Spleen (tissue), 11 donors: ENCODE results near the gene PDZD2. TPM values are rescaled to one million over a fixed set of nuclear protein-coding genes. Genes with fewer than 3 reads are reported as not detected.

Experiments
- DNase-seq: peaks from one replicate; pipeline ENCODE4 v3.0.0-alpha.2; 2020
- H3K27ac ChIP-seq, 8 donors: fragments of 200-600 bp; sonication (generic) in 7 of 8; 1 replicate in 4 of 8; 2 replicates in 4 of 8; pipeline versions ENCODE4 v1.5.0 to v1.8.0; 2016 to 2021; ENCODE audit warnings: inconsistent platforms in 4 of 8, mild to moderate bottlenecking in 4 of 8, moderate library complexity in 1 of 8
- H3K27me3 ChIP-seq, 7 donors: fragments of 200-600 bp; sonication (generic) in 6 of 7; replicated peaks in 1 of 7; 1 replicate in 4 of 7; 2 replicates in 3 of 7; pipeline versions ENCODE4 v1.5.0 to v1.8.0; 2016 to 2021; ENCODE audit warnings: inconsistent platforms in 3 of 7, mild to moderate bottlenecking in 1 of 7
- H3K36me3 ChIP-seq, 6 donors: fragments of 200-600 bp; sonication (generic) in 5 of 6; 1 replicate in 4 of 6; 2 replicates in 2 of 6; pipeline versions ENCODE4 v1.5.0 to v1.8.0; 2016 to 2021; ENCODE audit warnings: inconsistent platforms in 2 of 6
- H3K4me1 ChIP-seq, 6 donors: fragments of 200-600 bp; sonication (generic) in 5 of 6; 1 replicate in 3 of 6; 2 replicates in 3 of 6; pipeline versions ENCODE4 v1.5.0 to v1.8.0; 2016 to 2021; ENCODE audit warnings: inconsistent platforms in 3 of 6
- H3K4me3 ChIP-seq, 8 donors: fragments of 200-600 bp; sonication (generic) in 7 of 8; 1 replicate in 4 of 8; 2 replicates in 4 of 8; pipeline versions ENCODE4 v1.5.0 to v1.8.0; 2016 to 2021; ENCODE audit warnings: inconsistent platforms in 4 of 8, mild to moderate bottlenecking in 4 of 8, moderate library complexity in 2 of 8
- H3K9me3 ChIP-seq, 8 donors: fragments of 200-600 bp; sonication (generic) in 7 of 8; 1 replicate in 4 of 8; 2 replicates in 4 of 8; pipeline versions ENCODE4 v1.5.0 to v1.8.0; 2016 to 2021; ENCODE audit warnings: inconsistent platforms in 4 of 8
- POLR2A ChIP-seq, 3 donors: fragments of 450-650 bp; IDR thresholded peaks; one replicate each; pipeline ENCODE4 v1.5.1; 2017; ENCODE audit warnings: antibody characterized with exemption in 3 of 3, mild to moderate bottlenecking in 1 of 3
- POLR2AphosphoS5 ChIP-seq, 3 donors: sonication (generic); formaldehyde crosslinking; IDR thresholded peaks; one replicate each; pipeline ENCODE4 v1.5.1; 2017; ENCODE audit warnings: antibody characterized with exemption in 3 of 3
- WGBS, 5 donors: extraction: QIAGEN DNeasy Blood & Tissue Kit in 3 of 5; methylation state at CpG; one replicate each; pipeline versions ENCODE4 v1.1.5 to v1.1.7; 2013 to 2018; 5-methylcytosine and 5-hydroxymethylcytosine counted together
- intact Hi-C: fragments of 100-400 bp; cut with DNase I; formaldehyde crosslinking; loops from one replicate; pipeline ENCODE4 v1.15.0; 2023; ENCODE audit warnings: low total_unique reads
- polyA plus RNA-seq, 3 donors: library from polyadenylated mRNA; stranded (reverse); fragments of 200-250 nt; gene quantifications; one replicate each; pipeline ENCODE4 v1.2.1, GENCODE V29; 2013
- total RNA-seq, 7 donors: library from RNA; depleted of rRNA in 3 of 7; stranded (reverse); fragments of >200 nt in 3 of 7; fragmentation: NEBNext Ultra II Directional in 4 of 7; extraction: Animal tissue kit (Norgen Biotek cat#: 25700) in 4 of 7; gene quantifications; one replicate each; pipeline versions ENCODE4 v1.1.0 to v1.2.1, GENCODE V29; 2016 to 2021
- TF ChIP-seq, protein P1 (sequence below), 11 experiments: fragments of 200-600 bp in 7 of 11; fragments of 450-650 bp in 4 of 11; sonication (generic) in 4 of 11; IDR thresholded peaks in 8 of 11; conservative IDR thresholded peaks in 3 of 11; 1 replicate in 7 of 11; 2 replicates in 4 of 11; pipeline versions ENCODE4 v1.4.0 to v1.8.0; 2016 to 2021; ENCODE audit warnings: antibody characterized with exemption in 11 of 11, inconsistent platforms in 4 of 11, mild to moderate bottlenecking in 1 of 11
- donor health status: healthy with polysubstance abuse.
- donor health status: DM: no; HTN: no; CAD: no; lungs with moderate emphysema.
- donor health status: DM: no; HTN: no; CAD: no.
- donor health status: Bipolar disorder and iron deficiency.
- donor health status: healthy.
- donor health status: DM: no; HTN: no; CAD: no.
- donor health status: DM: yes; HTN: yes; CAD: no.

PDZD2 gene
- total and polyA plus RNA-seq, 10 donors, result 0.09 to 4.7 (median 2.4) TPM

DNA sequence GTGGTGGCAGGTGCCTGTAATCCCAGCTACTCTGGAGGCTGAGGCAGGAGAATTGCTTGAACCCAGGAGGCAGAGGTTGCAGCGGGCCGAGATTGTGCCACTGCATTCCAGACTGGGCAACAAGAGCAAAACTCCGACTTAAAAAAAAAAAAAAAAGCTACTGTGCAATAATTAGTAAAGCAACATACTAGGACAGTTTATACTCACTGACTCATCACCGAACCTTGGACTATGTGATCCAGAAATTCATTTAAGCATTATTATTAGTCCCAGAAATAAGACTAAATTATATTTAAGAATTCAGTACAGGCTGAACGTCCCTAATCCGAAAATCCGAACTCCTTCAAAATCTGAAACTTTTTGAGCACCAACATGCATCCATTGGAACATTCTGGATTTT lies 497.4 kb downstream of the PDZD2 start:
- no peaks in the 10 kb centered on the region for H3K9me3 ChIP-seq
- no peak overlapping the region for H3K4me3 ChIP-seq
- peaks cover 0 to 26% (median 2%) of the 10 kb centered on the region in 6 donors for H3K4me1 ChIP-seq
- TF ChIP-seq POLR2A (IDR thresholded peaks at IDR 0.05) (no peak), POLR2AphosphoS5 (IDR thresholded peaks at IDR 0.05) (no peak)
- TF ChIP-seq, protein P1, sequence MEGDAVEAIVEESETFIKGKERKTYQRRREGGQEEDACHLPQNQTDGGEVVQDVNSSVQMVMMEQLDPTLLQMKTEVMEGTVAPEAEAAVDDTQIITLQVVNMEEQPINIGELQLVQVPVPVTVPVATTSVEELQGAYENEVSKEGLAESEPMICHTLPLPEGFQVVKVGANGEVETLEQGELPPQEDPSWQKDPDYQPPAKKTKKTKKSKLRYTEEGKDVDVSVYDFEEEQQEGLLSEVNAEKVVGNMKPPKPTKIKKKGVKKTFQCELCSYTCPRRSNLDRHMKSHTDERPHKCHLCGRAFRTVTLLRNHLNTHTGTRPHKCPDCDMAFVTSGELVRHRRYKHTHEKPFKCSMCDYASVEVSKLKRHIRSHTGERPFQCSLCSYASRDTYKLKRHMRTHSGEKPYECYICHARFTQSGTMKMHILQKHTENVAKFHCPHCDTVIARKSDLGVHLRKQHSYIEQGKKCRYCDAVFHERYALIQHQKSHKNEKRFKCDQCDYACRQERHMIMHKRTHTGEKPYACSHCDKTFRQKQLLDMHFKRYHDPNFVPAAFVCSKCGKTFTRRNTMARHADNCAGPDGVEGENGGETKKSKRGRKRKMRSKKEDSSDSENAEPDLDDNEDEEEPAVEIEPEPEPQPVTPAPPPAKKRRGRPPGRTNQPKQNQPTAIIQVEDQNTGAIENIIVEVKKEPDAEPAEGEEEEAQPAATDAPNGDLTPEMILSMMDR (IDR thresholded peaks at IDR 0.05 in 8 of 11, conservative IDR thresholded peaks at IDR 0.05 in 3 of 11), result no peak
- peaks cover 0 to 92% (median 26%) of the 10 kb centered on the region in 6 donors for H3K36me3 ChIP-seq
- H3K27ac ChIP-seq, result no peak overlapping the region
- 82 to 87% (median 83%) methylated on average over 7 of the region's 7 CpGs for WGBS, 5 donors
- DNase-seq, result no peak
- no peaks in the 10 kb centered on the region for H3K27me3 ChIP-seq
- intact Hi-C loops, result no loop called here

DNA sequence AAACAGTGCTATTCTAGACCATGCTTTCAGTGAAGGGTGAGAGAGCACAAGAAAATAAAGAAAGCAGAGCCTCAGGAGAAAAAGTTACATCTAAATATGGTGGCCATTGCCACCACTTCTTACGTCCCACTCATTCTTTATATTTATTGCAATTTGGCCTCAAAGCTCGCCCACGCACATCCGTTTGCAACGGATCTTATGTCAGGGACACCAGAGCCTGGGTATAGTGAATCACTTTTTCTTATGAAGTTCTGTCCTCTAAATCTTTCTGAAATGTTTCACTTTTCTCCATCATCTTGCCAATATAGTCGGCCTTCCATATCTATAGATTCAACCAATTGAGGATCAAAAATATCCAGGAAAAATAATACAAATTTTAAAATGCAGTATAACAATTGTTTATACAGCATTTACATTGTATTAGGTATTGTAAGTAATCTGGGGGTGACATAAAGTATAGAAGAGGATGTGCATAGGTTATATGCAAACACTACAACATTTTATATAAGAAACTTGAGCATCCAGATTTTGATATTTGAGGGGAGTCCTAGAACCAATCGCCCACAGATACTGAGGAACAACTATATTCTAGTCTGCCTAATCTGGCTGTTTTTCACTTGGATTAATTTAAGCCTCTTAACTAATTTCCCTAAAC lies 500.0 kb downstream of the PDZD2 start:
- H3K9me3 ChIP-seq, result no peaks in the 10 kb centered on the region
- no peak overlapping the region for H3K4me3 ChIP-seq
- H3K4me1 ChIP-seq, result peaks cover 0 to 9% (median 3%) of the 10 kb centered on the region in 6 donors
- 81 to 89% (median 82%) methylated on average over 7 of the region's 7 CpGs for WGBS, 5 donors
- no peak overlapping the region for H3K27ac ChIP-seq
- intact Hi-C loops, result no loop called here
- peaks cover 0 to 88% (median 21%) of the 10 kb centered on the region in 6 donors for H3K36me3 ChIP-seq
- DNase-seq, result no peak
- no peaks in the 10 kb centered on the region for H3K27me3 ChIP-seq
- TF ChIP-seq POLR2AphosphoS5 (IDR thresholded peaks at IDR 0.05) (no peak), POLR2A (IDR thresholded peaks at IDR 0.05) (no peak)
- TF ChIP-seq, protein P1 (IDR thresholded peaks at IDR 0.05 in 8 of 11, conservative IDR thresholded peaks at IDR 0.05 in 3 of 11), result no peak

DNA sequence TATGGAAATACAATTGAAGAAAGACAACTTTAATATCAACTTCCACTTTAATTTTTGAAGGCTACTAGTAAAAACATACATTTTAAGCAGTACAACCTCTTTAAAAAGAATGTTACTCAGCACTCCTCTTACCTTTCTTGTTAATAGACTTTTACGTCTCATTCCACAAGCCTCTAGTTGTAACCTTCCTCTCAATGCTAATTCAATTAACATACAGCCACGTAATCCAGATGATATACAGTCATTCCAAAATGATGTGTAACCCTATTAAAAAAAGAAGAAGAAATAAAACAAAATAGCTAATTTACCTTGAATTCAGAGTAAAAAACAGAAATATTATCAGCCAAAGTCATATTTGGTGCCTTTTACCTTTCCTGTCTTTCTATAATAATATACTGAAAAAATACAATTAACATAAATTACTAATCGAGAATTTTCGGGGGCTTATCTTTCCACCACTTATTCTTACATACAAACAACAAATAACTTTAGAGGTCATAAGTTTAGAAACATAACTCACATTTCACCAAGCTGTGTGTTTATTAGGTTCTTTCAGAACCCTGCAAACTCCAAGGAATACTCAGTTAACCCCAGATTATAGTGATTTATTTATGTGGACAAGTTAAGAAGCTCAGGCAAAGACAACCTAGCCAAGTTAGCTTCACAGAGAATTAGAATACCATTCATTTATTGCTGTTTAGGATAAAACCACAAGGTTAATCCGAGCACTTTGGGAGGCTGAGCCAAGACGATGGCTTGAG lies 504.9 kb downstream of the PDZD2 start:
- 89 to 93% (median 93%) methylated on average over 6 of the region's 6 CpGs for WGBS, 5 donors
- Histone ChIP-seq H3K27me3 (no peaks in the 10 kb centered on the region), H3K9me3 (no peaks in the 10 kb centered on the region), H3K27ac (no peak overlapping the region), H3K4me1 (peaks cover 19 to 54% (median 41%) of the 10 kb centered on the region in 6 donors), H3K4me3 (no peak overlapping the region), H3K36me3 (peaks cover 0 to 47% (median 4%) of the 10 kb centered on the region in 6 donors)
- TF ChIP-seq POLR2A (IDR thresholded peaks at IDR 0.05) (no peak), POLR2AphosphoS5 (IDR thresholded peaks at IDR 0.05) (no peak)
- TF ChIP-seq, protein P1 (IDR thresholded peaks at IDR 0.05 in 8 of 11, conservative IDR thresholded peaks at IDR 0.05 in 3 of 11), result no peak
- no peak for DNase-seq
- intact Hi-C loops, result no loop called here
